Chondrocyte (in vitro differentiated cells): ENCODE data around the gene FTSJ1. TPM values are rescaled to one million over a fixed set of nuclear protein-coding genes. Genes with fewer than 3 reads are reported as not detected.
A peak's percentile ranks its signal among the peaks of the same experiment; 100 is the strongest.

Experiments
- DNase-seq: peaks from one replicate; pipeline ENCODE4 v3.0.0; 2021; ENCODE audit warnings: mixed read lengths, low spot score
- H3K27ac Mint-ChIP-seq: one replicate; pipeline ENCODE4 v1.8.0; 2021; ENCODE audit warnings: mild to moderate bottlenecking, moderate library complexity, mixed read lengths; ENCODE audit not compliant: unreplicated experiment
- H3K27me3 Mint-ChIP-seq: 2 replicates; pipeline ENCODE4 v1.8.0; 2021; ENCODE audit warnings: low read depth, mixed read lengths
- H3K36me3 Mint-ChIP-seq: 2 replicates; pipeline ENCODE4 v1.8.0; 2021; ENCODE audit warnings: low read depth, mixed read lengths
- H3K4me1 Mint-ChIP-seq: 2 replicates; pipeline ENCODE4 v1.8.0; 2021; ENCODE audit warnings: low read depth, mild to moderate bottlenecking, mixed read lengths
- H3K4me3 Mint-ChIP-seq: one replicate; pipeline ENCODE4 v1.8.0; 2021; ENCODE audit warnings: mild to moderate bottlenecking, moderate library complexity, mixed read lengths; ENCODE audit not compliant: unreplicated experiment
- H3K9me3 Mint-ChIP-seq: 2 replicates; pipeline ENCODE4 v1.8.0; 2021; ENCODE audit warnings: low read depth, mixed read lengths
- CTCF ChIP-seq: fragments of 200-600 bp; sonication (generic); IDR thresholded peaks from 2 replicates; pipeline ENCODE4 v1.5.0; 2021; ENCODE audit warnings: antibody characterized with exemption, mild to moderate bottlenecking, moderate library complexity
- total RNA-seq: library from RNA; stranded (reverse); gene quantifications from 3 replicates; pipeline ENCODE4 v1.2.1, GENCODE V29; 2021

FTSJ1 gene
- total RNA-seq, 1 donor from 2014 or later, result 53.3 TPM

GRCh38 chrX:48507246-48507645 is 31.2 kb downstream of the FTSJ1 start:
- DNase-seq, result no peak
- Mint-ChIP-seq H3K9me3 (no peaks in the 10 kb centered on the region), H3K4me1 (peaks cover 12% of the 10 kb centered on the region), H3K4me3 (no peak overlapping the region), H3K27me3 (no peaks in the 10 kb centered on the region), H3K36me3 (no peaks in the 10 kb centered on the region), H3K27ac (no peak overlapping the region)
- TF ChIP-seq CTCF, result no peak

GRCh38 chrX:48508400-48509244 is 32.6 kb downstream of the FTSJ1 start, which contains the start of gene PORCN:
Gene PORCN (plus strand): TSS chrX:48508992. CDS start chrX:48509821, 829 bp downstream.
- H3K27me3 Mint-ChIP-seq, result no peaks in the 10 kb centered on the region
- no peak for DNase-seq
- peak within 1 kb of the TSS; percentile 82 for H3K4me3 Mint-ChIP-seq
- peak within 1 kb of the TSS; percentile 61 for H3K27ac Mint-ChIP-seq
- no peaks in the 10 kb centered on the region for H3K36me3 Mint-ChIP-seq
- TF ChIP-seq CTCF, result no peak
- H3K9me3 Mint-ChIP-seq, result no peaks in the 10 kb centered on the region
- peaks cover 12% of the 10 kb centered on the region for H3K4me1 Mint-ChIP-seq

GRCh38 chrX:48509245-48509590 is 33.2 kb downstream of the FTSJ1 start:
- DNase-seq, result no peak
- peaks cover 12% of the 10 kb centered on the region for H3K4me1 Mint-ChIP-seq
- H3K9me3 Mint-ChIP-seq, result no peaks in the 10 kb centered on the region
- peak overlapping the region; percentile 82 for H3K4me3 Mint-ChIP-seq
- TF ChIP-seq CTCF, result no peak
- peak overlapping the region; percentile 54 for H3K27ac Mint-ChIP-seq
- H3K36me3 Mint-ChIP-seq, result no peaks in the 10 kb centered on the region
- no peaks in the 10 kb centered on the region for H3K27me3 Mint-ChIP-seq

- Mint-ChIP-seq H3K4me1 (peaks cover 12% of the 10 kb centered on the region), H3K4me3 (peak overlapping the region; percentile 82)
Observed at GRCh38 chrX:48509619-48510018, 33.6 kb downstream of the FTSJ1 start.

GRCh38 chrX:48511560-48511959 is 35.6 kb downstream of the FTSJ1 start:
- Mint-ChIP-seq H3K27me3 (no peaks in the 10 kb centered on the region), H3K4me1 (peaks cover 12% of the 10 kb centered on the region), H3K4me3 (no peak overlapping the region), H3K27ac (no peak overlapping the region), H3K36me3 (peaks cover 2% of the 10 kb centered on the region), H3K9me3 (peaks cover 5% of the 10 kb centered on the region)
- TF ChIP-seq CTCF, result peak; percentile 70
- no peak for DNase-seq

More at GRCh38 chrX:48509619-48510018, 33.6 kb downstream of the FTSJ1 start:
- Mint-ChIP-seq H3K9me3 (no peaks in the 10 kb centered on the region), H3K27ac (no peak overlapping the region), H3K36me3 (no peaks in the 10 kb centered on the region), H3K27me3 (no peaks in the 10 kb centered on the region)
- no peak for TF ChIP-seq CTCF
- no peak for DNase-seq
